Measurements from ENCODE around the gene TTLL10.

Gene TTLL10, protein sequence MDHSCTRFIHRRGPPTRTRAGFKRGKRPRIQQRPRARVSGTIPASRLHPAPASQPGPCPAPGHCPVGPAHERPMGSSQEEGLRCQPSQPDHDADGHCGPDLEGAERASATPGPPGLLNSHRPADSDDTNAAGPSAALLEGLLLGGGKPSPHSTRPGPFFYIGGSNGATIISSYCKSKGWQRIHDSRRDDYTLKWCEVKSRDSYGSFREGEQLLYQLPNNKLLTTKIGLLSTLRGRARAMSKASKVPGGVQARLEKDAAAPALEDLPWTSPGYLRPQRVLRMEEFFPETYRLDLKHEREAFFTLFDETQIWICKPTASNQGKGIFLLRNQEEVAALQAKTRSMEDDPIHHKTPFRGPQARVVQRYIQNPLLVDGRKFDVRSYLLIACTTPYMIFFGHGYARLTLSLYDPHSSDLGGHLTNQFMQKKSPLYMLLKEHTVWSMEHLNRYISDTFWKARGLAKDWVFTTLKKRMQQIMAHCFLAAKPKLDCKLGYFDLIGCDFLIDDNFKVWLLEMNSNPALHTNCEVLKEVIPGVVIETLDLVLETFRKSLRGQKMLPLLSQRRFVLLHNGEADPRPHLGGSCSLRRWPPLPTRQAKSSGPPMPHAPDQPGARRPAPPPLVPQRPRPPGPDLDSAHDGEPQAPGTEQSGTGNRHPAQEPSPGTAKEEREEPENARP

DNA sequence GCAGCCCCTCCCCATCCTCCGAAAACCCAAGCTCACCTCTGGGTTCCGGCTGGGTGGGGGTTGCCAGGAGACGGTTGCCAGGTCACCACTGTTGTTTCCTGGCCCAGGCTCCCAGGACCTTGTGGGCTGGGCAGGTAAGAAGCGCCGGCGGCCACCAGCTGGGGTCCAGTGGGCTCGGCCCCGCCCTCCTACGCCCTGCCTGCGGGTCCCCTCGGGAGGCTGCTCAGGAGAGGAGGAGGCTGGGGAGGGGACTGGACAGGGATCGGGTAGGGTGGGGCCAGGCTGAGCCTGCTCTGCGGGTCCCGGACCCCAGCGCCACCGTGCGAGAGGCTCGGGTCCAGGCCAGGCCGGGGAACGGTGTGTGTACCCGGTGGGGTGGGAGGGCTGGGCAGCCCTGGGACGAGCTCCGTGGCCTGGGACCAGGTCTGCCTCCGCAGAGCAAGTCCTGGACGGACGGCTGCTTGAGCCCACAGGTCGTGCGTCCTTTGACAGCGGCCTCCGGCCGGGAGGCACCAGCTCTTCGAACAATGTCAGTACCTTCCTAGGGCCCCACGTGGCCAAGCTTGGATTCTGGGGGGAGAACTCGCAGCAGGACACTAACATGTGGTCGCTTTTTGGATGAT lies at the start of gene TTLL10:
TSS of gene TTLL10 (plus strand) at position 88 of the 623 bp plus-strand sequence. CDS start 5,336 bp downstream, outside the sequence.
- no peak for DNase-seq (ENCODE audit: low read depth, low spot score)

DNA sequence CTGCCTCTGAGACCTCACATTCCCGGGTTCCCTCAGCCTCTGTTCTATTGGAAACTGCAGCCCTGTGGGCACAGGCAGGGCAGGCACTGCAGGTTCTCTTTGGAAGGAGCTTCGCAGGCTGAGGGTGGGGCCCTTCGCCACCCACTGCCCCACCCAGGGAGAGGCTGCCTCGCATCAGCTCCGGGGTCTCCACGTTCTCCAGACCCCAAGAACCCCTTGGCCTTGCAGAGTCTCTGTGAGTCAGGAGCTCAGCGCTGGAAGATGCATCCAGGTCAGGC lies 49.2 kb upstream of the TTLL10 start:
- no peak for DNase-seq (ENCODE audit: low read depth, low spot score)

DNA sequence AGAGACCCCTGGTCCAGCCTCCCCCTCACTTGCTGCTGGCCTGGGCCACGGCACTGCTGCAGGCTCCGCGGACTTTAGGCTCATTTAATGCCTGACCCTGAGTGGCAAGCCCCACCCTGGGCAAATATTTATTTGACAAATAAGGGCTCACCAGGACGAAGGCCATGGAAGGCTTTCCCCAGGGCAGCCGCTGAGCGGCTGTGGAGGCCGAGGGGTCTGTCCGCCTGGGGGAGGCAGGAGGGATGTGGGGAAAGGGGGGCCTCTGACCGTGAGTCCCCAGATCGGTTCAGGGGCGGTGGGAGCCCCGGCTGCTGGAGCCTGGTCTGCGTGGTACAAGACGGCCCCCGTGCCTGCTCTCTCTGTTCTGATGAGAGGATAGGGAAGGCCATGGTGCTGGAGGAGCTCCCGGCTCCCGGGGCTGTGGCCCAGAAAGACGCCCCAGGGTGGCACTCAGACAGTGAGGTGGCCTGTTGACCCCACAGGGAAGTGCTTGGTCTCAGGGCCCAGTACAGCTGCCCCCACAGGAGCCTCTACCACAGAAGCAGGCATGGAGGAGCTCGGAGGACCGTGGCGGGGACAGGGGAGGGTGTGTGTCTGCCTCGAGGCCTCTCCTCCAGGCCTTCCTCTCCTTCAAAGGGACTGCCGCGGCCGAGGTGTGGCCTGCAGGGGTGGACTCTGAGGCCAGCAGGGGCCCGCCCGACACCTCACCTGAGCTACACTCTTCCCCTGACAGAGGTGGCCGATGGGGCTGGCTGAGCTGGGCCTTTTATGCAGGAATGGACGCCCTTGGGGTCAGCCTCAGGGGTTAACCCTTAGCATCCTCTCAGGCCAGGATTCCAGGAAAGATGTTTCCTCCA lies 48.7 kb upstream of the TTLL10 start:
- DNase-seq (ENCODE audit: low read depth, low spot score) = no peak

GRCh38 chr1:1125945-1126344 lies 47.7 kb upstream of the TTLL10 start:
- DNase-seq (ENCODE audit: low read depth, low spot score) = no peak

GRCh38 chr1:1127551-1128451 lies 45.9 kb upstream of the TTLL10 start:
- no peak for DNase-seq (ENCODE audit: low read depth, low spot score)

GRCh38 chr1:1128454-1129139 lies 45.1 kb upstream of the TTLL10 start:
- no peak for DNase-seq (ENCODE audit: low read depth, low spot score)

GRCh38 chr1:1129381-1129821 lies 44.3 kb upstream of the TTLL10 start:
- no peak for DNase-seq (ENCODE audit: low read depth, low spot score)

GRCh38 chr1:1130206-1131120 lies 43.2 kb upstream of the TTLL10 start:
- DNase-seq (ENCODE audit: low read depth, low spot score) = no peak

- no peak for DNase-seq (ENCODE audit: low read depth, low spot score)
These were observed 41.4 kb upstream of the TTLL10 start for GRCh38 chr1:1132042-1132950.

DNA sequence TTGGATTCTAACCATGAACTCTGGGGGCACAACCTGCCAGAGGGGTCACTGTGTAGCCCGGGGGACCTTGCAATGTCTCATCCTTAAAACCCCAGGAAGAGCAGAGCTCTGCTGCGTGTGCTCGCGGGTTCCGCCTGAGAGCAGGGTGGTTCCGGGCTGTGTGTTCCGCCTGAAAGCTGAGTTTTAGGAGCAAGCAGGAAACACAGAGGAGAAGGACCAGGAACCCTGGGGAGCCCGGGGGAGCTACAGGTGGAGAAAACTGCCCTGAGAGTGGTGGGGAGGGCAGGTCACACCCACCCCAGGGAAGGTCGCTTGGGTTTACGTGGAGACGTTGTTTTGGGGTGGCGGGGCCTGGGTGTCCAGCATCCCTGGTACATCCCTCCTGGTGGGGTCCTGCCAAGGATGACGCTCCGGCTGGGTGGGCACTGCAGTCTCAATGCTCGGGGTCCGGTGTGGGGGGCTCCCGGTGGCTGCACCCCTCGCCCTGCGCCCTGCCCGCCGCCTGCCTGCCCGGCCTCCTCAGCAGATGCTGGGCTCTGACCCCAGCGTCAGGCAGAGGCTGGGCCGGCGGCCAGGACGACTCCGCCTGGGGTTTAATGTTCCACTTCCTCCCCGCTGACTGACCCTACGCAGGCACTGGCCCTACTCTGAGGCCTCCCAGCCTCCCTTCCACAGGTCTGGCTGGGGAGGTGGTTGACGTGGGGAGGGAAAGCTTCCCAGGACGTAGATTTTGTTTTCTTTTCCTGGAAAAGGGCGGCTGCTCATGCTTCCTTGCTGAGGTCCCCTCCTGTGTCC lies 40.5 kb upstream of the TTLL10 start:
- DNase-seq (ENCODE audit: low read depth, low spot score) = no peak

- no peak for DNase-seq (ENCODE audit: low read depth, low spot score)
These were observed 39.2 kb upstream of the TTLL10 start for GRCh38 chr1:1134300-1134970.

DNA sequence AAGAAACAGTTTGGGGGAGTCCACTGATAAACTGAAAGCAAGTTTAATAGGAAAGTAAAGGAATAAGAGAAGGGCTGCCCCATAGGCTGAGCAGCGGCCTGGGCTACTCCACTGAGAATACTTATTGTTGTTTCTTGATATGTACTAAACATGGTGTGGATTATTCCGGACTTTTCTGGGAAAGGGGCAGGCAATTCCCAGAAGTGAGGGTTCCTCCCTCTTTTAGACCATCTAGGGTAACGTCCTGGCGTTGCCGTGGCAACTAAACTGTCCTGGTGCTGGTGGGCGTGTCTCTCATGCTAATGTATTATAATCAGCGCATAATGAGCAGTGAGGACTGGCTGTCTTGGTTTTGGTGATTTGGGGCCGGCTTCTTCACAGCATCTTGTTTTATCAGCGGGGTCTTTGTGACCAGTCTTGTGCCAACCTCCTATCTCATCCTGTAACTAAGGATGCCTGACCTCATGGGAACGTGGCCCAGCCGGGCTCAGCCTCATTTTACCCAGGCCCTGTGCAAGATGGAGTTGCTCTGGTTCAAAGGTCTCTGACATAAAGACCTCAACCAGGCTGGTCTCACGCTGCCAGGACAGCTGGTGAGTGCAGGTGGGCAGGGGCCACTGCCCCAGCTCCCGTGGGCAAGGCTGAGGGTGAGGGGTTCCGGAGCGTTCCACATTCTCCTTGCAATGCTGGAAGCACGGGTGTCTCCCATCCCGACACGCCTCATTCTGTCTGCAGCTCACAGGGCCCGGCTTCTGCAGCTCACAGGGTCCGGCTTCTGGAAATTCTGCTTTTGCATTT lies 38.1 kb upstream of the TTLL10 start:
- no peak for DNase-seq (ENCODE audit: low read depth, low spot score)

- DNase-seq (ENCODE audit: low read depth, low spot score) = no peak
These were observed 37.0 kb upstream of the TTLL10 start for GRCh38 chr1:1136547-1137230.

GRCh38 chr1:1137256-1138045 lies 36.2 kb upstream of the TTLL10 start:
- DNase-seq (ENCODE audit: low read depth, low spot score) = peak; percentile 29

All from activated naive CD8-positive, alpha-beta T cell treated with anti-CD3 and anti-CD28 coated beads, Interleukin-2, amount 50 U/mL, for 16 hours (primary cell).